Ishikawa (cell line): ENCODE results near the gene SDR42E2.

Source experiments
- CEBPB ChIP-seq: IDR thresholded peaks from 2 replicates; pipeline ENCODE4 v1.6.1; 2012
- CREB1 ChIP-seq: IDR thresholded peaks from 2 replicates; pipeline ENCODE4 v1.6.1; 2012; ENCODE audit warnings: low read depth
- EGR1 ChIP-seq: IDR thresholded peaks from 2 replicates; pipeline ENCODE4 v1.6.1; 2012
- EP300 ChIP-seq: IDR thresholded peaks from 2 replicates; pipeline ENCODE4 v1.6.1; 2012; ENCODE audit warnings: borderline replicate concordance
- FOXM1 ChIP-seq: IDR thresholded peaks from 2 replicates; pipeline ENCODE4 v1.6.1; 2012; ENCODE audit warnings: low read depth, borderline replicate concordance
- NFIC ChIP-seq: IDR thresholded peaks from 2 replicates; pipeline ENCODE4 v1.6.1; 2012
- RAD21 ChIP-seq: IDR thresholded peaks from 2 replicates; pipeline ENCODE4 v1.6.1; 2012; ENCODE audit warnings: low read depth
- TAF1 ChIP-seq: IDR thresholded peaks from 2 replicates; pipeline ENCODE4 v1.6.1; 2012; ENCODE audit warnings: low read depth, mild to moderate bottlenecking
- TCF12 ChIP-seq: IDR thresholded peaks from 2 replicates; pipeline ENCODE4 v1.6.1; 2012; ENCODE audit warnings: low read depth
- TEAD4 ChIP-seq: IDR thresholded peaks from 2 replicates; pipeline ENCODE4 v1.6.1; 2012
- YY1 ChIP-seq: IDR thresholded peaks from 2 replicates; pipeline ENCODE4 v1.6.1; 2012; ENCODE audit warnings: low read depth
- ZBTB7A ChIP-seq: IDR thresholded peaks from 2 replicates; pipeline ENCODE4 v1.6.1; 2012; ENCODE audit warnings: low read depth
- TF ChIP-seq, protein P1 (sequence below): IDR thresholded peaks from 2 replicates; pipeline ENCODE4 v1.6.1; 2012
- TF ChIP-seq, protein P2 (sequence below): IDR thresholded peaks from 2 replicates; pipeline ENCODE4 v1.6.1; 2012; ENCODE audit warnings: low read depth, mild to moderate bottlenecking
- TF ChIP-seq, protein P3 (sequence below): IDR thresholded peaks from 2 replicates; pipeline ENCODE4 v1.6.1; 2012

SDR42E2 gene

DNA sequence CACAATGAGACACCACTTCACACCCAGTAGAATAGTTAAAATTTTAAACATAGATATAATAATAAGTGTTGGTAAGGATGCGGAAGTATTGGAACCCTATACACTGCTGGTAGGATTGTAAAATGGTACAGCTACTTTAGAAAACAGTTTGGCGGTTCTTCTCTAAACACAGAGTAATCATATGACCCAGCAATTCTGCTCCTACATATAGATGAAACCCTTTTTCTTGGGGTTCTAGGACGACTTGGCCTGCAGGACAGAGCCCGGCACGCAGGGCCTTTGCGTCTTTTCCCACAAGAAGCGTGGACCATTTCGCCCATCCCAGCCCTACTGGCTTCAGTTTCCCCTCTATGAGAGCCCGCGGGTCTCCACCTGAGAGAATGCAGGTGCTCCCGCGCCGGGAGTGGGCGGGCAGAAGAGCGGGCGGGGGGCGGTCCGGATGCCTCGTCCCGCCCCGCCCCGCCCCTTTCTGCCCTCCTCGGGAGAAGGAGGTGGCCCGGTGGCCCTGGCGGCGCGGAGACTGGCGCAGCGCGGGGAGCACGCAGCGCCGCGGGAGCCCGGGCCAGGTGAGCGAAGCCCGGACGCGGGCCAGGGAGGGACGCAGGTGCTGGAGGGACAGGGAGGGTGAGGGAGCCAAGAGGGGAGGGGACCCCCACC lies at the start of gene SDR42E2:
Gene SDR42E2 (plus strand): TSS at position 508 of the 657 bp plus-strand sequence. CDS start 3,077 bp downstream, outside the sequence.
- TF ChIP-seq NFIC (no peak), CREB1 (no peak), TAF1 (no peak), YY1 (no peak)
- TF ChIP-seq, protein P1, sequence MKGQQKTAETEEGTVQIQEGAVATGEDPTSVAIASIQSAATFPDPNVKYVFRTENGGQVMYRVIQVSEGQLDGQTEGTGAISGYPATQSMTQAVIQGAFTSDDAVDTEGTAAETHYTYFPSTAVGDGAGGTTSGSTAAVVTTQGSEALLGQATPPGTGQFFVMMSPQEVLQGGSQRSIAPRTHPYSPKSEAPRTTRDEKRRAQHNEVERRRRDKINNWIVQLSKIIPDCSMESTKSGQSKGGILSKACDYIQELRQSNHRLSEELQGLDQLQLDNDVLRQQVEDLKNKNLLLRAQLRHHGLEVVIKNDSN, result no peak
- TF ChIP-seq, protein P2, sequence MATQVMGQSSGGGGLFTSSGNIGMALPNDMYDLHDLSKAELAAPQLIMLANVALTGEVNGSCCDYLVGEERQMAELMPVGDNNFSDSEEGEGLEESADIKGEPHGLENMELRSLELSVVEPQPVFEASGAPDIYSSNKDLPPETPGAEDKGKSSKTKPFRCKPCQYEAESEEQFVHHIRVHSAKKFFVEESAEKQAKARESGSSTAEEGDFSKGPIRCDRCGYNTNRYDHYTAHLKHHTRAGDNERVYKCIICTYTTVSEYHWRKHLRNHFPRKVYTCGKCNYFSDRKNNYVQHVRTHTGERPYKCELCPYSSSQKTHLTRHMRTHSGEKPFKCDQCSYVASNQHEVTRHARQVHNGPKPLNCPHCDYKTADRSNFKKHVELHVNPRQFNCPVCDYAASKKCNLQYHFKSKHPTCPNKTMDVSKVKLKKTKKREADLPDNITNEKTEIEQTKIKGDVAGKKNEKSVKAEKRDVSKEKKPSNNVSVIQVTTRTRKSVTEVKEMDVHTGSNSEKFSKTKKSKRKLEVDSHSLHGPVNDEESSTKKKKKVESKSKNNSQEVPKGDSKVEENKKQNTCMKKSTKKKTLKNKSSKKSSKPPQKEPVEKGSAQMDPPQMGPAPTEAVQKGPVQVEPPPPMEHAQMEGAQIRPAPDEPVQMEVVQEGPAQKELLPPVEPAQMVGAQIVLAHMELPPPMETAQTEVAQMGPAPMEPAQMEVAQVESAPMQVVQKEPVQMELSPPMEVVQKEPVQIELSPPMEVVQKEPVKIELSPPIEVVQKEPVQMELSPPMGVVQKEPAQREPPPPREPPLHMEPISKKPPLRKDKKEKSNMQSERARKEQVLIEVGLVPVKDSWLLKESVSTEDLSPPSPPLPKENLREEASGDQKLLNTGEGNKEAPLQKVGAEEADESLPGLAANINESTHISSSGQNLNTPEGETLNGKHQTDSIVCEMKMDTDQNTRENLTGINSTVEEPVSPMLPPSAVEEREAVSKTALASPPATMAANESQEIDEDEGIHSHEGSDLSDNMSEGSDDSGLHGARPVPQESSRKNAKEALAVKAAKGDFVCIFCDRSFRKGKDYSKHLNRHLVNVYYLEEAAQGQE, result no peak
- TF ChIP-seq, protein P3, sequence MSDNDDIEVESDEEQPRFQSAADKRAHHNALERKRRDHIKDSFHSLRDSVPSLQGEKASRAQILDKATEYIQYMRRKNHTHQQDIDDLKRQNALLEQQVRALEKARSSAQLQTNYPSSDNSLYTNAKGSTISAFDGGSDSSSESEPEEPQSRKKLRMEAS, result peak; percentile 67; the same call in 1 of the 2 replicates

GRCh38 chr16:22116095-22116700 lies 46.1 kb upstream of the SDR42E2 start:
- TF ChIP-seq CEBPB (no peak), TEAD4 (no peak), RAD21 (no peak), YY1 (no peak), ZBTB7A (no peak), EGR1 (no peak), EP300 (no peak), FOXM1 (no peak), TCF12 (no peak), TAF1 (no peak), NFIC (no peak), CREB1 (no peak)
- TF ChIP-seq, protein P3, result no peak
- TF ChIP-seq, protein P2, result no peak
- TF ChIP-seq, protein P1, result no peak

DNA sequence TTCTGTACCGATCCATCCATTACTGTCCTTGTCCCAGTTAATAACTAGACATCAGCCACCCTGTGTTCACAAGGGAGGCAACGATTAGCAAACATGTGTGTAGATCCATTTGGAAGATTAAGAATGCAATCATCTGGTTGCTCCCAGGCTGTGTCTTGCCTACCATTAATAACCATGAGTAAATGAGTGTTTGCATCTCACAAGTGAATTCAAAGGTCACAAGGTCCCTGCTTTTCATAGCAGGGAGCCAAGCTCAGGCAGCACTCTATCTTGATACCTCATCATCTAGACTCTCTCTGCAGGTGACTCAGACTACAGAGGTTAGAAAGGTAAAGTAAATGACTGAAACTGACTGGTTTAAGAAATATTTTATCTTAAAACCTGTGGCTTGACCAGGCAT lies 44.7 kb upstream of the SDR42E2 start:
- no peak for TF ChIP-seq YY1
- TF ChIP-seq, protein P1, result no peak
- no peak for TF ChIP-seq CREB1
- TF ChIP-seq, protein P2, result no peak
- TF ChIP-seq TAF1, result no peak

- TF ChIP-seq, protein P2, result peak; percentile 36; the same call in 1 of the 2 replicates
- TF ChIP-seq TCF12, result no peak
These were observed 41.9 kb upstream of the SDR42E2 start for GRCh38 chr16:22120440-22120839.
